K562 treated with DMSO at 1 percent for 48 hours (cell line): ENCODE data around the gene KCP. TPM values are rescaled to one million over a fixed set of nuclear protein-coding genes. Genes with fewer than 3 reads are reported as not detected.

Experiments used
- total RNA-seq: library from RNA; unstranded; fragments of 300-600 nt; gene quantifications from 2 replicates; pipeline ENCODE4 v1.2.3, GENCODE V29; 2022; ENCODE audit warnings: low replicate concordance; ENCODE audit errors: extremely low read depth

The KCP gene
- total RNA-seq: not detected in 2 replicates

DNA sequence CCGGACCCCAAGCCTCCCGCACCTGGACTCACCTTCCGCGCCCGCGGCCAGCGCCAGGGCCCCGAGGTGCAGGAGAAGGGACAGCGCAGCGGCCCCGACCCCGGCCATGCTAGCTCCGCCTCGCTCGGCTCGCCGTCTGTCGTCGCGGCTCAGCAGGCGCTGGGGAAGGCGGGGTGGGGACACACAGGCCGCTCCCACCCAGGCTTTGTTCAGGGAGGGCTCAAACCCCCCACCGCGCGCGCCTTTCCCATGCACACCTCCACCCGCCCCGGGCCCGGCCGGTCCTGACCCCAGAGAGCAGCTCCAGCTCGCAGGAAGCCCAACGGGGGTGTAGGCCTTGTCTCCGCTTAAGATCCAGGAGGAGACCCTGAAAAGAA is at the start of gene KCP:
KCP (minus strand) TSS at position 141 of the 377 bp plus-strand sequence; CDS start at position 108, 33 bp downstream.

DNA sequence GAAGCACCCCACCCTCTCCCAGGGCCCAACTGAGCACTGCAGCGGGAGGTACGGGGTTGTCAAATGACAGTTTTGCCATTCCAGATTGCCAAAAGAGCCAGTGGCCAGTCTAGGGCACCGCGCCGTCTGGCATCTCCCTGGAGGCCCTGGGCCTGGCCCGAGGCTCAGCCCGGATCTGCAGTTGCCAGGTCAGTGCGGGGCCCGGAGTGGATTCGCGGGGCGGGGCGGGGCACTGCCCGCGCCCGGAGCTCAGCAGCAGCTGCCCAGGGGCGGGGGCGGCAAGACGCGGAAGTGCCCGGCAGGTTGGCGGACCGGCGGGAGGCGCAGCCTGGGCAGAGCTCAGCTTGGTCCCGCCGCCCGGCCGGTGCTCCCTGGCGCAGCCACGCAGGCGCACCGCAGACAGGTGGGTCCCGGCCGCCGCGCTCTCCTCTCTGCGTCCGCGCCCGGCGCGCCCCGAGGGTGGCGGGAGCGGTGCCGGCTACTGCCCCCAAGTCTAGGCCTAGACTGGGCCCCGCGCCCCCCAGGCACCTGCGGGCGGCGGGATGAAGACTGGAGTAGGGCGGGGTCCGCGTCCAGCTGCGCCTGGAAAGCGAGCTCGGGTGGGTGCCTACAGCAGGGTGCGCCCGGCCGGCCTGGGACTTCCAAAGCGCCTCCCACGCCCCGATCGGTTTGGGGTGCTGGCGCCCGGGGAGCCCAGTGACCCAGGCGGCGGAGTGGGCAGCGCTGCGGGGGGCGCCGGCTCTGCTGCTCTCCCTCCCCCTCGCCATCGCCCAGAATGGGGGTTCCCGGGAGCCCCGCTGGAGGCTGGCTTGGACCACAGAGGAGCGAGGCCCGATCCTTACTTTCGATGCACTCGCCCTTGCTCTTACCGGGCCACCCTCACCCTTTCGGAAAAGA is 27.4 kb upstream of the KCP start, which contains the start of gene IRF5:
IRF5 (plus strand) TSS at position 281 of the 897 bp plus-strand sequence. CDS start 4,155 bp downstream, outside the sequence.

DNA sequence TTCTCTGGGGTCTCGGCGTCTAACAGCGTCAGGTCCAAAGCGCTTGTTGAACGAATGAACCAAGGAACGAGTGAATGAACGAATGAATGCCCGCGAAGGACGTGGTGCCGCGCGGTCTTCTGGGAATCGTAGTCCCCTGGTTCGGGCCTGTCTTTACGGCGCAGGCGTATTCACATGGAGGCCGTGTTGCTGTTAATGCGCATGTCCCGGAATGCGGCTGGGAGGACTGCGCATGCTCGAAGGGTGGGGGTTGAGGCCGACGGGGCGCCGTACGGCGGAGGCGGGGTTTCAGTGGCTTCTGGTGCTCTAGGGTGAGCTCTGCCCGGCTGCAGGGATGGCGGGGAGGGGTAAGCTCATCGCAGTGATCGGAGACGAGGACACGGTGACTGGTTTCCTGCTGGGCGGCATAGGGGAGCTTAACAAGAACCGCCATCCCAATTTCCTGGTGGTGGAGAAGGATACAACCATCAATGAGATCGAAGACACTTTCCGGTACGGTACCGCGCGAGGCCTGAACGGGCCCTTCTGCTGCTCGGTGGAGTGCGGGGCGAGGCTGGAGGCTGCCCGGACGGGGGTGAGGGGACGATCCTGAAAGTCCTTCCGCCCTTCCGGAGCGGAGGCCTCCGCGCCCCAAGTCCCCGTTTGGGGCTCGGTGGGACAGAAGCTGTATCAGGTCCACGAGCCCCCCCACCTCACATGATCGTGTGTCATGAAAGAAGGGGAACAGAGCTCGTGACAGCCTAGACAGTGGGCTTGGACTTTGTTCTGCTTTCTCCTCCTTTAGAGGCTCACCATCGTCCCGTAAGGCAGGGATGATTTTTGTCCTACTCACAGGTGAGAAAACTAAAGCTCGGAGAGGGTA is 47.7 kb downstream of the KCP start, which contains the start of gene ATP6V1F:
ATP6V1F (plus strand) TSS at position 286 of the 862 bp plus-strand sequence; CDS start at position 335, 49 bp downstream.

DNA sequence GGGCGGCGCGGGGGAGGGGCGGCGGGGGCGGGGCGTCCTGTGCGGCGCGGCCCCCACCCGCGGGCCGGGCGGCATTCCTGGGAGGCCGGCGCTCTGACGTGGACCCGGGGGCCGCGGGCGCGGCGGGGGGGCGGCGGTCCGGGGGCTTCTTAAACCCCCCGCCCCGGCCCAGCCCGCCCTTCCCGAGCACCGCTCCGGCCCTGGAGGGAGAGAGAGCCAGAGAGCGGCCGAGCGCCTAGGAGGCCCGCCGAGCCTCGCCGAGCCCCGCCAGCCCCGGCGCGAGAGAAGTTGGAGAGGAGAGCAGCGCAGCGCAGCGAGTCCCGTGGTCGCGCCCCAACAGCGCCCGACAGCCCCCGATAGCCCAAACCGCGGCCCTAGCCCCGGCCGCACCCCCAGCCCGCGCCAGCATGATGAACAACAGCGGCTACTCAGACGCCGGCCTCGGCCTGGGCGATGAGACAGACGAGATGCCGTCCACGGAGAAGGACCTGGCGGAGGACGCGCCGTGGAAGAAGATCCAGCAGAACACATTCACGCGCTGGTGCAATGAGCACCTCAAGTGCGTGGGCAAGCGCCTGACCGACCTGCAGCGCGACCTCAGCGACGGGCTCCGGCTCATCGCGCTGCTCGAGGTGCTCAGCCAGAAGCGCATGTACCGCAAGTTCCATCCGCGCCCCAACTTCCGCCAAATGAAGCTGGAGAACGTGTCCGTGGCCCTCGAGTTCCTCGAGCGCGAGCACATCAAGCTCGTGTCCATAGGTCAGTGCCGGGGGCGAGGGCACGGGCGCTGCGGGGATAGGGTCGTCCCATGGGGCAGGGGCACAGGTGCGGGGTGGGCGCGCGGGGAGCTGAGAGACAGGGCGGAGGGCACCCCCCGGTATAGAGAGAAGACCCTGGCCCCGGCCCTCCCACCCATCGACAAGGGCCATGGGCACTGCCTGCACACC is 80.0 kb downstream of the KCP start, which contains the start of gene FLNC:
FLNC (plus strand) TSS at position 176 of the 947 bp plus-strand sequence; CDS start at position 408, 232 bp downstream.

Other genes with a start within 250 kb of the KCP start
- gene GARIN1A, start 238.4 kb downstream of the KCP start, total RNA-seq: not detected in 2 replicates
- 128 TPM in 1 of 2 replicates, not detected in the other for gene CALU, start 171.3 kb downstream of the KCP start, total RNA-seq
- not detected in 2 replicates for gene OPN1SW, start 134.9 kb downstream of the KCP start, total RNA-seq
- not detected in 2 replicates for gene CCDC136, start 118.7 kb downstream of the KCP start, total RNA-seq
- gene FLNC, start 80.3 kb downstream of the KCP start, total RNA-seq: 50.6 TPM in 1 of 2 replicates, not detected in the other
- gene ATP6V1F, start 47.9 kb downstream of the KCP start, total RNA-seq: not detected in 2 replicates
- gene IRF5, start 27.2 kb upstream of the KCP start, total RNA-seq: not detected in 2 replicates
- 86.9 TPM in 1 of 2 replicates, not detected in the other for gene TNPO3, start 144.4 kb upstream of the KCP start, total RNA-seq
- gene TSPAN33, start 234.0 kb upstream of the KCP start, total RNA-seq: not detected in 2 replicates